Fibroblast of skin of right quadriceps (primary cell): ENCODE results near the gene SLC6A13.

Source experiments
- DNase-seq: peaks from one replicate; pipeline ENCODE4 v3.0.0-alpha.2; 2013

Gene SLC6A13

DNA sequence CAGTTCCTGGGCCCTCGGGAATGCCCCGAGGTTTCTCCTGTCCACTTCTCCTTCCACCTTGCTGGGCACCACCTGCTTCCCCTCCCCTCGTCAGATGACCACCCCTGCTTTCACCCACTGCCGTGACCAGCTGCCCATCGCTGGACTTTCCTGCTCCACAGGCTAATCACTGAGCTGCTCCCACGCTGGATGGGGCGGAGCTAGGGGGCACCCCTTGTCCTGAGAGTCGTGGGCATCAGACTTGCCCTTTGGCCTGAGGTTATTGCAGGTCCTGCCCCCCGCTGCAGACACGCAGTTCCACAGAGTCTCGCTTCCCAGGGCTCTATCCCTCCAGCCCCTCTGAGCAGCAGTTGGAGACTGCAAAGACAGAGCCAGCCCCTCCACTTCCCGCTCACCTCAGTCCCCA lies 49.1 kb downstream of the SLC6A13 start:
- DNase-seq: no peak

- DNase-seq: no peak
These were observed 49.7 kb downstream of the SLC6A13 start for GRCh38 chr12:212715-213526.

DNA sequence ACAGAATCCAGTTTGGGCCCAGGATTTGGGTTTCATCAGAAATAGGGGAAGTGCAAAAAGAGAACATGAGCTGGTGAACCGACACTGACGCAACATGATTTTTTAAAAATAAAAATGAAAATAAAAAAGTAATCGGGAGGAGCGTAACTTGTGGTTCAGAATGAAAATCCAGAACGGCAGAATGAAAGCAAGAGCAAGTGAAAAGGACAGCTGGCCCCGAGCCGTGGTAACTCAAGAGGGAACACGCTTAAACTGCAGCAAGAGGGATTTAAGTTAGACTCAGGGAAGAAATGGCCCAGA lies 50.3 kb downstream of the SLC6A13 start:
- DNase-seq: no peak

DNA sequence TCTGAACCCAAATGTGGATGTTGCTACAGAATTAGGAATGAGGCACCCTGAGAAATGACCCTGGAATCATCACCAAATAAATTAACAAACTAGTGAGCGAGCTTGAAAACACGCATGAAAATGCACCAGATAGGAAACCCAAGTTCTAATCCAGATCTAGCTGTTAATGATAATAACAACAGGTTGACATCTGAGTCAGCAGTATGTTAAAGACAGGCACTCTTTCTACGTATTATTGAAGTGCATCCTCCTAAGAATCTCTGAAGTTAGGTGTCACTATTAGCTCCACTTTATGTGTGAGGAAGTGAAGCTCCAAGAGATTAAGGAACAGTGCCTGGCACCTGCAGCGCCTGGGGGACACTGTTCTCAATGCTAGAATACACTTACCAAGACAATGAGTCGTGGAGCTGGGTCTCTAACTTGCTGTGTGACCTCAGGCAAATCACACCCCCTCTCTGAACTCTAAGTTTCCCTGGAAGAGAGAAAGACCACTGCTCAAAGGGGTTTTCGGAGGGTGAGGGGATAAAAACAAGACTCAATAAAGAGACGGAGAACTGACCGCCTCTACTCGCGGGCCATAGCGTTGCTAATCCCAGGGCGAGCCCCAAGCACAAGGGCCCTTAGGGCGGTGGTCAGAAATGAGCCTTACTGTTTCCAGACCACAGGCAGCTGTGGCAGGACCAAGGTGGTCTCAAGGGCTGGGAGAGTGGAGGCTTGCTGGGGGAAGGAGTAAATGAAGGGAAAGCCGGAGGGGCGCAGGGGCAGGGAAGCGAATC lies 50.8 kb downstream of the SLC6A13 start:
- DNase-seq: no peak

GRCh38 chr12:211142-211465 lies 51.5 kb downstream of the SLC6A13 start:
- DNase-seq: no peak

DNA sequence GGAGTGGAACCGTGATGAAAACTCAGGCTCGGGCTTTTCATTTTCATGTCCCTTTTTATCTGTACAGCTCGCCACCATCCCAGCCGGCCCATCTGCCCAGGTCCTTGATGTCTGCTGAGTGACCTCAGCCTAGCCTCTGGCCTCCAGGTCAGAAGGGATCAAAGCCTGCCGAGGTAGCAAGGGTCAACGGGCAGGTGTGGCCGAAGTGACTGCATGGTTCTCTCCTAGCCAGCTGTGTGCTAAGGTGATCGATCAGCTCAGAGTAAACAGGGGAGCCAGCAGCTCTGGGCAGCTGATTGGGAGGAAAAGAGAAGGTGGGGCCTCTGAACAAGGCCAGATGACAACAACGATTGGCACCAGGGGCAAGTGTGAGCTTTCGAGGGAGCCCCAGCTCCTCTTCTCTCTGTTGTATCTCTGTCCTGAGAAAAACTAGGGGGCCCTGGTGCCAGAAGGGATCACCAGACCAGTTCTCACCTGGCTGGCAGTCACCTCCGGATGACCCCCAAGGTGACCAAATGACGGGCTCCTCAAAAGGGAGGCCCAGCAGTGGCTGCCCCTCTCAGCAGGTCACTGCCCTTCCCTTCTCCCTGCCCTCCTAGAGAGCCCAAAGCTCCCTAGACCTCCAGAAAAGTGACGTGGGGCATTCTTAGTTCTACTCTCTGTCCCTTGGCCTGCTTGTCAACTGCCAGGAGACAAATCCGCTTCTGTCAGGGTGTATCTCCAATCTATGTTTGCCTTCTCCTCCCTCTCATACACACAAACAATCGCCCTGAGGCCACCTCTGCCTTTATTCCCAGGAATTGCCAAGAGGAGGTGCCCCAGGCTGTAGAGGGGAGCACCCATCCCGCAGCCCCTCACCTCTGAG lies 52.1 kb downstream of the SLC6A13 start:
- DNase-seq: no peak

DNA sequence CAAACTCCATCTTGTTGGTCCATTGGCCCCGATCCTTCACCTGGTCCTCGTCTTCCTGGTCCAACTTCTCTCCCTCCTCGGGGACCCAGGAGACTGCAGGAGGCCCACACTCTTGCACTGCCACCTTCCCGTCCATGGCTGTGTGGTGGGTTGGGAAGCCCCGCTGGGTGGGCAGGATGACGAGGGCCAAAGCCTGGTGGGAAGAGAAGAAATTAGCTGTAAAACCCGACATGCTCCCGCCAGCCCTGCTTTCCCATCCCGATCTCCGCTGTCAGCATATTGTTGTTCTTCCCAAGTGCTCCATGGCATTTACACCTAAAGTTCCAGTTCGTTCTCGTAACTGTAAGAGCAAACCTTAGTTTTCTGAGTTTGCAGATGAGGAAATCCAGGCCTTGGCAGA lies 52.8 kb downstream of the SLC6A13 start:
- DNase-seq: no peak

DNA sequence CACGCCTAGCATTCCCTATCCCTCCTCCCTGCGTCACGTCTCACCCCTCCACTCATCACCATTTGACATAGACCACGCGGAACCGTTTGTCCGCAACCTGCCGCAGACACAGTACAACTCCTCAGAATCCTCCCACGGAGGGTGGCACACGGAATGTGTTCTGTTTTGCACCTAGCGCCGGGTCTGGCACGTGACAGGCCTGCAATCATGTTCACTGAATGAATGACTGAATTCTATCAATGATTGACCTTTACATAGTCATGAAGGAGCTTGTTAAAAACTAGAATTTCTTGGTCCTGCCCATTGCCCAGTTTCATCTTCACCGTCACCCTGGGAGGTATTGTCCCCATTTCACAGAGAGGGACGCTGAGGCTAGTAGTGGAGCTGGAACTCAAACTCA lies 53.4 kb downstream of the SLC6A13 start:
- DNase-seq: no peak

DNA sequence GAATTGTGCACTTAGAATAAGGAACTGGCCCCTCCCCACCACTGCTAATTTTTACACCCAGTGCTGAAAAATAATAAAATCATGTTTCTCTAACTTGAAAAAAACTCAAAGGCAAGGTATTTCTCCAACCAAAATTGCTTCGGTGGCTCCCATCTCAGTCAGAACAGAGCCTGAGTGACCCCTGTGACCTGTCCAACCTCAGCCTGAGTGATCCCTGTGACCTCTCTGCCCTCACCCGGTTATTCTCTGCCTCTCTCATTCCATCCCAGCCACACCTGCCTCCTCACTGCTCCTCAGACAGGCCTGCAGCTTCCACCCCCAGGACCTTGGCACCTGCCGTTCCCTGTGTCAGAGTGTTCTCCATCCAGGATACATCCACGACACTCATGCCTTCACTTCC lies 53.8 kb downstream of the SLC6A13 start:
- DNase-seq: no peak

DNA sequence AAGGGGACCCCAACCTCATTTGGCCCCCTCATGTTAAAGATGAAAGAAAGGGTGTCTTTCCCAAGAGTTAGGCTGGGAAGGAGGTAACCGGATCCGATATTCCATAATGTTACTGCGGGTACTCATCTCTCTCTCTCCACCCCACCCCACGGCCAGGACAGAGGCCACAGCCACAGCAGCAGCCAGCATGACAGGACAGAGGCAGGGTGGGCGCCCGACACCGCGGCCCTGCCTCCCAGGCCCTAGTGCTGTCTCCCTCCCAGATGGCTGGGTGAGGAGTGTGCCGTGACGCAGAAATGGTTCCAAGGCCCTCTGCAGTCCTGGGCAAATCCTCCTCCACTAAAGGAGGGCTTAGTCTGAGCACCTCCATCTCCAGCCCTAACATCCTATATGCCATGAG lies 54.8 kb downstream of the SLC6A13 start:
- no peak for DNase-seq

DNA sequence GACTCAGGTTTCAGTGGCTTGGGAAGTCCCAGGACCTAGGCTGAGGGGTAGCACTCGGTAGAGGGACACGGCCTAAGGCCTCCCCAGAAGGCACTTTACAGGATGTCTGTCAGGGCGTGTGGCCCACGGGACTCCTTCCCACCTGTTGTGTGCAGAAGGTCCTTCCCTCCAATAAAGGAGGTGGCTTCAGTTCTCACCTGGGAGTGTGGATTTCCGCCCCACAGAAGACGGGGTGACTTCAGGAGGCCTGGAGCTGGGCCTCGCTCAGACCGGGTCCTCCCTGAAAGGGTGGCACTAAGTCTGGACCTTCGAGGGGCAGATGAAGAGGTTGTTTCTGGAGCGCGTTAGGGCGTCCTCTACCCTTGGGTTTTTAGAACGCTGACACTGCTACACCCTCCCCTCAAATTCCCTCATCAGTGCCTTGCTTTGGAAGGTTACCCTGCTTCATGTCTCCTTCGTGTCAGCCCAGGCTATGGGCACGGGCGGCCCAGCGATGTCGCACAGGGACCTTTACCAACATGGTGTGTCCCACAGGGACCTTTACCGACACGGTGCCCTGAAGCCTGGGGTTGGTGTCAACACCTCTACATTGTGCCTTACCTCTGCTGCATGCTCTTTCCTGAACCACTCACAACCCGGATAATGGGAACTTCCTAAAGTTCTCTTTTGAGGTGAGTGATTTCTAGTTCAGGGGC lies 55.7 kb downstream of the SLC6A13 start:
- DNase-seq: no peak

DNA sequence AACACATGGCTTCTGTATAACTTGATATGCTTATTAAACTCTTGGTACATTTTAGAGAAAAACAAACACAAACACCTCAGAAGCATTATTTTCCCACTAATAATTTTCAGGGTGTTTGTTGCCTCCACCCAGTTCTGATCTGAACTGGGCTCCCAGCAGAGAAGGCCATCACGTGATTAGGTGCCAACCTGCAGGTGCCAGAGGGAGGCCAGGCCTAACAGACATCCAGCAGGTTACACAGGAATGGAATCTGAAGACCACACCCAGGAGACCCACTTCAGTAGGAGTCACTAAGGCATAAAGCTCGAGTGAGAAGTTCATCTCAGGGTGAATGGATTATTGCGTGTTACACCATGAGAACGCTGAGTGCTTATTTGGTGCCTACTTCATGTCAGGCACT lies 57.6 kb downstream of the SLC6A13 start:
- DNase-seq: no peak

- DNase-seq: no peak
These were observed 58.4 kb downstream of the SLC6A13 start for GRCh38 chr12:204261-204678.

- no peak for DNase-seq
These were observed 59.0 kb downstream of the SLC6A13 start for GRCh38 chr12:203462-204260.

GRCh38 chr12:203074-203461 lies 59.6 kb downstream of the SLC6A13 start:
- no peak for DNase-seq

DNA sequence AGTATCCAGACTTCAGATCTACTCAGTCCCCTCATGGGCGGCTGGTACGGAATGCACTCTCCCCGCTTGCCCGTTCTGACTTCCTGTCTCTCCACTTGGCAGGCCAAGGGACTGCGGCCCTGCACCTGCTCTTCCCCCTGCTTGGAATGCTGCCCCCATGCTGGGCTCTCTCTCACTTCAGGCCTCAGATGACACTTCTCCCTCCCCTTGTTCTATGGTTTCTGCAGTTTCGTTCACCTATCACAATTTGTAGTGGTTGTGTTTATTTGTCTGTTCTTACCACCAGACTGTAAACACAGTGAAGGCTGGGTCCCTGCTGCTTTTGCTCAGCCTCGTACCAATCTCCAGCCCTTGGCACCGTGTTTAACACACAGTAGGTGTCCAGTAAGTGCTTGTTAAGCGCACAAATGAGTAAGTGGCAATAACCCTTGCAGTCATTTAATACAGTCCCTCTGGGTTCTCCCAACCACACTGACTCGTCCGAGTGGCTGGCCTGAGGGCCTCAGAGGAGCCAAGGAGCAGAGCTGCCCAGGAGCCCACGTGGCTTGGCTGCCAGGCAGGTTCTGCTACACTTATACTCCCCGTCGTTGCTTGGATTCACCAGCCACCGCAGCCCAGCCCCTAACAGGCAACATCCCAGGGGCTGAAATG lies 60.4 kb downstream of the SLC6A13 start:
- DNase-seq: no peak

DNA sequence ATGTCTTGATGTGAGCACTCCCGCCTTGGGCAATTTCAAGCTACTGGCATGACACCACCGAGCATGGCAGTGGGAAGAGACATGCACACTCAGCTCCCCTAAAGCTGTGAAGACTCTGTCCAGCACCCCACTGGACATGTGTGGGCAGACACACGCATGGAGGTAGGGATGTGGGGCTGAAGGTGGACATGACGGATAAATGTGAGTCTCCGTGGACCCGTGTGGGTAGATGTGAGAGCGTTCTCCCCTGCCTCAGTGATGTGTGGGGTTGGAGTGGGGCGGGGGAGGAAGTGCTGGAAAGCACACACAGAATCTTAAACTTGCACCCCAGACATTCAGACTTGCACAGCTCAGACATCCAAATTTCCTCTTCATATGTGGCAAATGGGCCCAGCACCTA lies 61.3 kb downstream of the SLC6A13 start:
- no peak for DNase-seq

- DNase-seq: no peak
These were observed 63.9 kb downstream of the SLC6A13 start for GRCh38 chr12:198705-199104.

GRCh38 chr12:197911-198695 lies 64.5 kb downstream of the SLC6A13 start:
- DNase-seq: no peak

DNA sequence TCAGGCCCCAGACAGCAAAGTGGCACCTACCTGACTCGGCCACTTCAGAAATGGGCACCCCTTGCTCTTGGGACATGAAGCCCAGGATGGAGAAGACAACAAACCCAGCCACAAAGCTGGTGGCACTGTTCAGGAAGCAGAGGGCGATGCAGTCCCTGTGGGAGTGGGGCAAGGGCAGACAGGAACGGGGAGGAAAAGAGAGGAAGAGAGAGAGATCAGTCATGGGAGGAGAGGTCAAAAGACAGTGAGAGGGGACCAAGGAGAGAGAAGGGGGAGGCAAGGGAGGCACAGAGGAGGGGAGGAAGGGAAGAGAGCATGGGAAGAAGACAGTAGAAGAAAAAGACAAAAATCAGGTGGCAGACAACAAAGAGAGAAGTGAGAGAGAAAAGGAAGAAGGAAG lies 65.3 kb downstream of the SLC6A13 start:
- DNase-seq: no peak

- no peak for DNase-seq
These were observed 66.2 kb downstream of the SLC6A13 start for GRCh38 chr12:196436-196835.
